HepG2 (cell line): ENCODE data around the gene INHA. TPM values are rescaled to one million over a fixed set of nuclear protein-coding genes. Genes with fewer than 3 reads are reported as not detected.

Experiments
- ARNT2 ChIP-seq: sonication (generic); formaldehyde crosslinking; IDR thresholded peaks from 2 replicates; pipeline ENCODE4 v1.8.0; 2022; ENCODE audit warnings: mild to moderate bottlenecking, low read depth, missing genetic modification reagents, moderate library complexity
- BORCS8-MEF2B ChIP-seq: sonication (generic); formaldehyde crosslinking; IDR thresholded peaks from 2 replicates; pipeline ENCODE4 v1.8.0; 2022; ENCODE audit warnings: mild to moderate bottlenecking, missing genetic modification reagents
- FOXO1 ChIP-seq: sonication (generic); formaldehyde crosslinking; IDR thresholded peaks from 2 replicates; pipeline ENCODE4 v1.4.0; 2020; ENCODE audit warnings: missing genetic modification reagents
- HIVEP1 ChIP-seq: sonication (generic); formaldehyde crosslinking; IDR thresholded peaks from 2 replicates; pipeline ENCODE4 v1.4.0; 2020; ENCODE audit warnings: mild to moderate bottlenecking, missing genetic modification reagents
- KDM2A ChIP-seq: sonication (generic); formaldehyde crosslinking; IDR thresholded peaks from 2 replicates; pipeline ENCODE4 v1.4.0; 2020; ENCODE audit warnings: low read depth, missing genetic modification reagents, borderline replicate concordance
- PAF1 ChIP-seq: IDR thresholded peaks from 2 replicates; pipeline ENCODE4 v1.6.1; 2016; ENCODE audit warnings: missing genetic modification reagents, missing compliant biosample characterization
- RFX1 ChIP-seq: fragments of 450-650 bp; IDR thresholded peaks from 2 replicates; pipeline ENCODE4 v1.6.1; 2017
- RFXANK ChIP-seq: IDR thresholded peaks from 2 replicates; pipeline ENCODE4 v1.6.1; 2016
- RXRA ChIP-seq: sonication (generic); formaldehyde crosslinking; IDR thresholded peaks from 2 replicates; pipeline ENCODE4 v1.5.1; 2020; ENCODE audit warnings: missing genetic modification reagents
- STAT5B ChIP-seq: sonication (generic); formaldehyde crosslinking; IDR thresholded peaks from 2 replicates; pipeline ENCODE4 v1.4.0; 2020; ENCODE audit warnings: missing genetic modification reagents
- TMF1 ChIP-seq: sonication (generic); formaldehyde crosslinking; IDR thresholded peaks from 2 replicates; pipeline ENCODE4 v1.8.1; 2022; ENCODE audit warnings: low read depth, missing genetic modification reagents
- ZFX ChIP-seq: sonication (generic); formaldehyde crosslinking; IDR thresholded peaks from 2 replicates; pipeline ENCODE4 v1.4.0; 2020; ENCODE audit warnings: mild to moderate bottlenecking, low read depth, missing genetic modification reagents, moderate library complexity
- ZNF33A ChIP-seq: sonication (generic); formaldehyde crosslinking; IDR thresholded peaks from 2 replicates; pipeline ENCODE4 v1.5.1; 2020; ENCODE audit warnings: missing genetic modification reagents, mild to moderate bottlenecking, moderate library complexity, borderline replicate concordance
- ZNF451 ChIP-seq: sonication (generic); formaldehyde crosslinking; IDR thresholded peaks from 2 replicates; pipeline ENCODE4 v1.5.0; 2020; ENCODE audit warnings: mild to moderate bottlenecking, missing genetic modification reagents
- ZNF607 ChIP-seq: sonication (generic); formaldehyde crosslinking; IDR thresholded peaks from 2 replicates; pipeline ENCODE4 v1.5.1; 2020; ENCODE audit warnings: missing genetic modification reagents, mild to moderate bottlenecking, borderline replicate concordance
- ZNF644 ChIP-seq: IDR thresholded peaks from 2 replicates; pipeline ENCODE4 v1.6.1; 2016; ENCODE audit warnings: low read depth
- ZNF773 ChIP-seq: sonication (generic); formaldehyde crosslinking; IDR thresholded peaks from 2 replicates; pipeline ENCODE4 v1.4.0; 2020; ENCODE audit warnings: missing genetic modification reagents, borderline replicate concordance
- ZNF883 ChIP-seq: sonication (generic); formaldehyde crosslinking; IDR thresholded peaks from 2 replicates; pipeline ENCODE4 v1.5.1; 2020; ENCODE audit warnings: mild to moderate bottlenecking, missing genetic modification reagents; ENCODE audit errors: not compliant biosample characterization
- ZSCAN21 ChIP-seq: sonication (generic); formaldehyde crosslinking; IDR thresholded peaks from 2 replicates; pipeline ENCODE4 v1.8.0; 2022; ENCODE audit warnings: mild to moderate bottlenecking, missing genetic modification reagents, moderate library complexity, borderline replicate concordance
- ZSCAN9 ChIP-seq: IDR thresholded peaks from 2 replicates; pipeline ENCODE4 v1.6.1; 2016; ENCODE audit warnings: borderline replicate concordance
- polyA plus RNA-seq, 8 experiments: library from polyadenylated mRNA; depleted of rRNA in 3 of 8; stranded (reverse) in 7 of 8; unstranded in 1 of 8; fragments of >200 nt; fragmentation: Illumina TruSeq in 4 of 8; extraction: Trizol in 4 of 8; gene quantifications; 2 replicates each; pipeline versions ENCODE4 v1.2.1 to v1.2.3, GENCODE V29; 2011 to 2016; ENCODE audit warnings: low read depth in 4 of 8, missing spikeins in 1 of 8, mixed read lengths in 1 of 8; ENCODE audit not compliant: insufficient read depth in 1 of 8
- total RNA-seq, 5 experiments: library from RNA; depleted of rRNA; stranded (reverse); fragments of >200 nt; fragmentation: Illumina TruSeq; extraction: Trizol; gene quantifications; 2 replicates each; pipeline ENCODE4 v1.2.3, GENCODE V29; 2016; ENCODE audit warnings: low read depth in 1 of 5
- TF ChIP-seq, protein P1 (sequence below): sonication (generic); formaldehyde crosslinking; conservative IDR thresholded peaks from 2 replicates; pipeline ENCODE4 v1.8.0; 2022; ENCODE audit warnings: low read depth, missing genetic modification reagents
- TF ChIP-seq, protein P2 (sequence below): sonication (generic); formaldehyde crosslinking; IDR thresholded peaks from one replicate; pipeline ENCODE4 v1.5.1; 2020; ENCODE audit warnings: mild to moderate bottlenecking, missing genetic modification reagents; ENCODE audit errors: not compliant biosample characterization

The INHA gene
- total and polyA plus RNA-seq, 2 of the 13 experiments (the other 11 are each of a cell fraction or from before 2014, with no cell fraction given), result 4.1 to 15.2 TPM

DNA sequence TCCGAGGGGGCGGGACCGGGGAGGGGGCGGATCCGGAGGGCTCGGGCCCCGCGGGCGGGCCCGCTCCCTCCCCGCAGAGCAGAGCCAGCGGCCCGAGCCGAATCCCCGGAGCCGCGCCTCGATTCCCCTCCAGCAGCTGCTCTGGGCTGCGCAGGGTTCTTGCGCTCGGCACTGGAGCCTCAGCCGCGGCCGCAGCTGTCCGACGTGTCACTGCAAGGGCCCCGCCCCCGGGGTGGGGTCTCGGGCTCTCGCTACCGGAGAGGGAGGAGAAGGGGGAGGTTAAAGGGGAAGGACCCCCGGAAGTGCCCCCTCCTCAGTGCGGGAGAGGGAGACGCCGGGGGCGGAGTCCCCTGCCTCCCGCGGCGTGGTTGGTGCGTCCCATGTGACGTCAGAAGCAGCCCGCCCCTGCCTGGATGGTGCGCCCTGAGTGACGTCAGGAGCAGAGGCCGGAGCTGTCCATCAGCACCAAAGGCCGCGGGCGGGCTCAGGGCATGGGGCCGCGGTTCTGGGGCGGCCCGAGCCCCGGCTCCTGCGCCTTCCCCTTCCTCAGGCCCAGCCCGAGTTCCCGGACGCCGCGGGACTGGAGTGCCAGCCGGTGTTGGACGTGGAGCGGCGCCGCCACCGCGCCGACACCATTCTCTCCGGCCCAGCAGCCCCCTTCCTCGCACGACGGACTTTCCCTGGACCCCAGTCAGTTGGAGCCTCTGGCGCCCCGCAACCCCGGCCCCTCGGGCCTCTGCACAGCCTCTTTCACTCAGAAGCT is 28.3 kb upstream of the INHA start, which contains the start of the genes CHPF and TMEM198 (continued):
- TF ChIP-seq ZNF607 (peak; percentile 71), ZNF644 (no peak), ZFX (peak; percentile 78), ZNF451 (no peak), KDM2A (CRISPR knock-in tag) (peak; percentile 97), RXRA (CRISPR knock-in tag) (peak; percentile 73), HIVEP1 (CRISPR knock-in tag) (peak; percentile 96), FOXO1 (CRISPR knock-in tag) (peak; percentile 42), ZSCAN9 (CRISPR knock-in tag) (peak; percentile 87), BORCS8-MEF2B (CRISPR knock-in tag) (peak; percentile 82), TMF1 (CRISPR knock-in tag) (no peak; the same call in 1 of the 2 replicates), RFXANK (CRISPR knock-in tag) (peak; percentile 76; the same call in 1 of the 2 replicates), RFX1 (no peak), ZNF883 (peak; percentile 96), ZSCAN21 (peak; percentile 83), ZNF773 (CRISPR knock-in tag) (peak; percentile 94), STAT5B (CRISPR knock-in tag) (peak; percentile 88; the same call in 1 of the 2 replicates), PAF1 (CRISPR knock-in tag) (no peak), ARNT2 (CRISPR knock-in tag) (peak; percentile 72), ZNF33A (no peak)
- TF ChIP-seq, protein P1, sequence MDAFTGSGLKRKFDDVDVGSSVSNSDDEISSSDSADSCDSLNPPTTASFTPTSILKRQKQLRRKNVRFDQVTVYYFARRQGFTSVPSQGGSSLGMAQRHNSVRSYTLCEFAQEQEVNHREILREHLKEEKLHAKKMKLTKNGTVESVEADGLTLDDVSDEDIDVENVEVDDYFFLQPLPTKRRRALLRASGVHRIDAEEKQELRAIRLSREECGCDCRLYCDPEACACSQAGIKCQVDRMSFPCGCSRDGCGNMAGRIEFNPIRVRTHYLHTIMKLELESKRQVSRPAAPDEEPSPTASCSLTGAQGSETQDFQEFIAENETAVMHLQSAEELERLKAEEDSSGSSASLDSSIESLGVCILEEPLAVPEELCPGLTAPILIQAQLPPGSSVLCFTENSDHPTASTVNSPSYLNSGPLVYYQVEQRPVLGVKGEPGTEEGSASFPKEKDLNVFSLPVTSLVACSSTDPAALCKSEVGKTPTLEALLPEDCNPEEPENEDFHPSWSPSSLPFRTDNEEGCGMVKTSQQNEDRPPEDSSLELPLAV (CRISPR knock-in tag), result no peak
- TF ChIP-seq, protein P2, sequence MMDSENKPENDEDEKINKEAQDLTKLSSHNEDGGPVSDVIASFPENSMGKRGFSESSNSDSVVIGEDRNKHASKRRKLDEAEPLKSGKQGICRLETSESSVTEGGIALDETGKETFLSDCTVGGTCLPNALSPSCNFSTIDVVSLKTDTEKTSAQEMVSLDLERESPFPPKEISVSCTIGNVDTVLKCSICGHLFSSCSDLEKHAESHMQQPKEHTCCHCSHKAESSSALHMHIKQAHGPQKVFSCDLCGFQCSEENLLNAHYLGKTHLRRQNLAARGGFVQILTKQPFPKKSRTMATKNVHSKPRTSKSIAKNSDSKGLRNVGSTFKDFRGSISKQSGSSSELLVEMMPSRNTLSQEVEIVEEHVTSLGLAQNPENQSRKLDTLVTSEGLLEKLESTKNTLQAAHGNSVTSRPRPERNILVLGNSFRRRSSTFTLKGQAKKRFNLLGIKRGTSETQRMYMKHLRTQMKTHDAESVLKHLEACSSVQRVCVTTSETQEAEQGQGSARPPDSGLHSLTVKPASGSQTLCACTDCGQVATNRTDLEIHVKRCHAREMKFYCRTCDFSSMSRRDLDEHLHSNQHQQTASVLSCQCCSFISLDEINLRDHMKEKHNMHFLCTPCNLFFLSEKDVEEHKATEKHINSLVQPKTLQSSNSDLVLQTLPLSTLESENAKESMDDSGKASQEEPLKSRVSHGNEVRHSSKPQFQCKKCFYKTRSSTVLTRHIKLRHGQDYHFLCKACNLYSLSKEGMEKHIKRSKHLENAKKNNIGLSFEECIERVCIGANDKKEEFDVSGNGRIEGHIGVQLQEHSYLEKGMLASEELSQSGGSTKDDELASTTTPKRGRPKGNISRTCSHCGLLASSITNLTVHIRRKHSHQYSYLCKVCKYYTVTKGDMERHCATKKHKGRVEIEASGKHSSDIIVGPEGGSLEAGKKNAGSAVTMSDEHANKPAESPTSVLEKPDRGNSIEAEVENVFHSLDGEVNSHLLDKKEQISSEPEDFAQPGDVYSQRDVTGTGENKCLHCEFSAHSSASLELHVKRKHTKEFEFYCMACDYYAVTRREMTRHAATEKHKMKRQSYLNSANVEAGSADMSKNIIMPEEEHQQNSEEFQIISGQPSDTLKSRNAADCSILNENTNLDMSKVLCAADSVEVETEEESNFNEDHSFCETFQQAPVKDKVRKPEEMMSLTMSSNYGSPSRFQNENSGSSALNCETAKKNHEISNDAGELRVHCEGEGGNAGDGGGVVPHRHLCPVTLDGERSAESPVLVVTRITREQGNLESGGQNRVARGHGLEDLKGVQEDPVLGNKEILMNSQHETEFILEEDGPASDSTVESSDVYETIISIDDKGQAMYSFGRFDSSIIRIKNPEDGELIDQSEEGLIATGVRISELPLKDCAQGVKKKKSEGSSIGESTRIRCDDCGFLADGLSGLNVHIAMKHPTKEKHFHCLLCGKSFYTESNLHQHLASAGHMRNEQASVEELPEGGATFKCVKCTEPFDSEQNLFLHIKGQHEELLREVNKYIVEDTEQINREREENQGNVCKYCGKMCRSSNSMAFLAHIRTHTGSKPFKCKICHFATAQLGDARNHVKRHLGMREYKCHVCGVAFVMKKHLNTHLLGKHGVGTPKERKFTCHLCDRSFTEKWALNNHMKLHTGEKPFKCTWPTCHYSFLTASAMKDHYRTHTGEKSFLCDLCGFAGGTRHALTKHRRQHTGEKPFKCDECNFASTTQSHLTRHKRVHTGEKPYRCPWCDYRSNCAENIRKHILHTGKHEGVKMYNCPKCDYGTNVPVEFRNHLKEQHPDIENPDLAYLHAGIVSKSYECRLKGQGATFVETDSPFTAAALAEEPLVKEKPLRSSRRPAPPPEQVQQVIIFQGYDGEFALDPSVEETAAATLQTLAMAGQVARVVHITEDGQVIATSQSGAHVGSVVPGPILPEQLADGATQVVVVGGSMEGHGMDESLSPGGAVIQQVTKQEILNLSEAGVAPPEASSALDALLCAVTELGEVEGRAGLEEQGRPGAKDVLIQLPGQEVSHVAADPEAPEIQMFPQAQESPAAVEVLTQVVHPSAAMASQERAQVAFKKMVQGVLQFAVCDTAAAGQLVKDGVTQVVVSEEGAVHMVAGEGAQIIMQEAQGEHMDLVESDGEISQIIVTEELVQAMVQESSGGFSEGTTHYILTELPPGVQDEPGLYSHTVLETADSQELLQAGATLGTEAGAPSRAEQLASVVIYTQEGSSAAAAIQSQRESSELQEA (CRISPR knock-in tag), result peak; percentile 50
